HepG2 (cell line): Measurements from ENCODE around the gene SIGLEC6. TPM values are rescaled to one million over a fixed set of nuclear protein-coding genes. Genes with fewer than 3 reads are reported as not detected.

Experiments
- ATAC-seq: fragments of 200-7000 bp; cut with Tn5 transposase; 3 replicates; pipeline ENCODE4 v1.9.1; 2020; ENCODE audit warnings: mild to moderate bottlenecking, moderate library complexity
- BruUV-seq: library from RNA; stranded (reverse); fragments of 400-500 nt; replicated peaks from 2 replicates; lab custom pipeline; 2021; lab: Mats Ljungman, UMichigan
- CTCF ChIA-PET: fragments of 300-600 bp; formaldehyde crosslinking; extraction: SDS; loops from one replicate; lab custom pipeline; 2021; ENCODE audit warnings: low total read pairs, inconsistent platforms, low intra/inter-chr PET ratio; lab: Yijun Ruan, JAX
- POLR2A ChIA-PET: fragments of 350-600 bp; sonication (Branson Sonifier 250); formaldehyde crosslinking; loops from one replicate; lab custom pipeline; 2020; ENCODE audit warnings: antibody characterized with exemption, inconsistent platforms; lab: Yijun Ruan, JAX
- DNase-seq: peaks from one replicate; pipeline ENCODE4 v3.0.0-alpha.2; 2015; ENCODE audit warnings: low spot score
- FAIRE-seq: peaks from 3 replicates; lab custom pipeline; 2011; peaks lifted over from hg19 to GRCh38; lab: Jason Lieb, UNC
- H2AFZ ChIP-seq: one replicate; pipeline ENCODE4 v1.6.1; 2011; ENCODE audit warnings: low read length, inconsistent platforms
- H3K27ac ChIP-seq: fragments of 300-600 bp; 3 replicates; pipeline ENCODE4 v1.8.0; 2011; ENCODE audit warnings: mixed run types, mild to moderate bottlenecking, mixed read lengths, low read length, inconsistent platforms; ENCODE audit not compliant: insufficient read depth; ENCODE audit errors: extremely low read length
- H3K27me3 ChIP-seq, 2 experiments: fragments of 200-600 bp in 1 of 2; 2 replicates in 1 of 2; 3 replicates in 1 of 2; pipeline versions ENCODE4 v1.6.0 to v1.8.0; 2011; ENCODE audit warnings: low read length in 2 of 2, mild to moderate bottlenecking in 2 of 2, moderate library complexity in 2 of 2, inconsistent platforms in 1 of 2; ENCODE audit not compliant: insufficient read depth in 2 of 2, control insufficient read depth in 1 of 2
- H3K36me3 ChIP-seq, 2 experiments: fragments of 200-600 bp in 1 of 2; replicated peaks in 1 of 2; 2 replicates in 1 of 2; 3 replicates in 1 of 2; pipeline versions ENCODE4 v1.5.1 to v1.8.0; 2011; ENCODE audit warnings: low read length in 2 of 2, inconsistent platforms in 1 of 2; ENCODE audit not compliant: insufficient read depth in 2 of 2, control insufficient read depth in 1 of 2
- H3K4me1 ChIP-seq: 2 replicates; pipeline ENCODE4 v1.5.1; 2012; ENCODE audit warnings: low read length, inconsistent platforms; ENCODE audit not compliant: insufficient read depth
- H3K4me2 ChIP-seq: 2 replicates; pipeline ENCODE4 v1.6.0; 2011; ENCODE audit warnings: low read depth, low read length, inconsistent platforms
- H3K4me3 ChIP-seq, 3 experiments: fragments of 200-600 bp in 1 of 3; sonication (generic), shearing (Covaris generic) in 1 of 3; replicated peaks in 1 of 3; 2 replicates each; pipeline ENCODE4 v1.5.1; 2011 to 2016; ENCODE audit warnings: low read length in 3 of 3, inconsistent platforms in 2 of 3, low read depth in 2 of 3, mild to moderate bottlenecking in 2 of 3, control low read depth in 1 of 3, mixed read lengths in 1 of 3; ENCODE audit not compliant: insufficient read depth in 1 of 3
- H3K79me2 ChIP-seq: one replicate; pipeline ENCODE4 v1.6.1; 2011; ENCODE audit warnings: low read length, inconsistent platforms; ENCODE audit not compliant: insufficient read depth
- H3K9ac ChIP-seq: 2 replicates; pipeline ENCODE4 v1.6.0; 2011; ENCODE audit warnings: mild to moderate bottlenecking, low read depth, low read length, inconsistent platforms; ENCODE audit not compliant: insufficient read depth
- H3K9me3 ChIP-seq: 2 replicates; pipeline ENCODE4 v1.5.1; 2012; ENCODE audit warnings: mild to moderate bottlenecking, low read length
- H4K20me1 ChIP-seq: 2 replicates; pipeline ENCODE4 v1.6.0; 2011; ENCODE audit warnings: inconsistent platforms, mild to moderate bottlenecking, low read length, moderate library complexity; ENCODE audit not compliant: insufficient read depth
- AFF4 ChIP-seq: sonication (generic); formaldehyde crosslinking; IDR thresholded peaks from 2 replicates; pipeline ENCODE4 v1.4.0; 2020; ENCODE audit warnings: missing genetic modification reagents
- HDAC2 ChIP-seq: sonication (generic); formaldehyde crosslinking; IDR thresholded peaks from 2 replicates; pipeline ENCODE4 v1.4.0; 2020; ENCODE audit warnings: missing genetic modification reagents
- HHEX ChIP-seq: IDR thresholded peaks from 2 replicates; pipeline ENCODE4 v1.6.1; 2016; ENCODE audit warnings: control low read depth
- MED8 ChIP-seq: sonication (generic); formaldehyde crosslinking; IDR thresholded peaks from 2 replicates; pipeline ENCODE4 v1.8.1; 2023; ENCODE audit warnings: mild to moderate bottlenecking, missing genetic modification reagents; ENCODE audit not compliant: insufficient replicate concordance
- SALL2 ChIP-seq: sonication (generic); formaldehyde crosslinking; IDR thresholded peaks from 2 replicates; pipeline ENCODE4 v1.8.1; 2023; ENCODE audit warnings: mild to moderate bottlenecking, missing genetic modification reagents, inconsistent platforms
- SPEN ChIP-seq: sonication (generic); formaldehyde crosslinking; IDR thresholded peaks from 2 replicates; pipeline ENCODE4 v1.5.1; 2020; ENCODE audit warnings: low read depth, mild to moderate bottlenecking, missing genetic modification reagents
- ZBTB25 ChIP-seq: IDR thresholded peaks from 2 replicates; pipeline ENCODE4 v1.6.1; 2018; ENCODE audit warnings: missing genetic modification reagents
- ZBTB43 ChIP-seq: sonication (generic); formaldehyde crosslinking; conservative IDR thresholded peaks from 2 replicates; pipeline ENCODE4 v1.4.0; 2020; ENCODE audit warnings: missing genetic modification reagents
- ZNF3 ChIP-seq: IDR thresholded peaks from 2 replicates; pipeline ENCODE4 v1.7.0; 2017; ENCODE audit warnings: inconsistent platforms
- ZNF512 ChIP-seq: sonication (generic); formaldehyde crosslinking; IDR thresholded peaks from 2 replicates; pipeline ENCODE4 v1.4.0; 2020; ENCODE audit warnings: mild to moderate bottlenecking, missing genetic modification reagents
- ZNF546 ChIP-seq: sonication (generic); formaldehyde crosslinking; conservative IDR thresholded peaks from 2 replicates; pipeline ENCODE4 v1.8.1; 2023; ENCODE audit warnings: mild to moderate bottlenecking, missing genetic modification reagents
- WGBS: methylation state at CpG from one replicate; pipeline ENCODE4 v1.1.6; 2017; ENCODE audit warnings: low lambda C conversion rate; 5-methylcytosine and 5-hydroxymethylcytosine counted together
- in situ Hi-C: cut with HindIII; loops from 2 replicates; pipeline ENCODE4 v1.10.0; 2017; ENCODE audit warnings: low pct_unique_long_range_greater_than_20kb; ENCODE audit not compliant: extremely low pct_ligation_motif_present
- intact Hi-C: fragments of 100-400 bp; cut with micrococcal nuclease; formaldehyde crosslinking; loops from one replicate; pipeline ENCODE4 v1.10.0; 2022; ENCODE audit not compliant: unreplicated experiment
- polyA plus RNA-seq, 8 experiments: library from polyadenylated mRNA; depleted of rRNA in 3 of 8; stranded (reverse) in 7 of 8; unstranded in 1 of 8; fragments of >200 nt; fragmentation: Illumina TruSeq in 4 of 8; extraction: Trizol in 4 of 8; gene quantifications; 2 replicates each; pipeline versions ENCODE4 v1.2.1 to v1.2.3, GENCODE V29; 2011 to 2016; ENCODE audit warnings: low read depth in 4 of 8, missing spikeins in 1 of 8, mixed read lengths in 1 of 8; ENCODE audit not compliant: insufficient read depth in 1 of 8
- total RNA-seq, 5 experiments: library from RNA; depleted of rRNA; stranded (reverse); fragments of >200 nt; fragmentation: Illumina TruSeq; extraction: Trizol; gene quantifications; 2 replicates each; pipeline ENCODE4 v1.2.3, GENCODE V29; 2016; ENCODE audit warnings: low read depth in 1 of 5

SIGLEC6 gene
- total and polyA plus RNA-seq, 2 of the 13 experiments (the other 11 are each of a cell fraction or from before 2014, with no cell fraction given): not detected

GRCh38 chr19:51539821-51540366 is 8.4 kb upstream of the SIGLEC6 start:
- TF ChIP-seq ZBTB25 (CRISPR knock-in tag): no peak
- no peak for TF ChIP-seq ZNF512
- TF ChIP-seq, all 625 proteins: peak for 0
- H3K27ac ChIP-seq: no peak overlapping the region
- no peaks in the 10 kb centered on the region for H3K9me3 ChIP-seq
- no peaks in the 10 kb centered on the region; a peak in 2 of 5 replicates for H3K27me3 ChIP-seq
- H4K20me1 ChIP-seq: no peaks in the 10 kb centered on the region
- no peaks in the 10 kb centered on the region for H3K79me2 ChIP-seq
- no peaks in the 10 kb centered on the region for H3K4me1 ChIP-seq
- BruUV-seq: no TSS peak
- H3K4me3 ChIP-seq: no peak overlapping the region
- H3K9ac ChIP-seq: no peak overlapping the region
- 14% methylated on average over 4 of the region's 4 CpGs for WGBS
- ChIA-PET CTCF (no interaction called here), POLR2A (no interaction called here)
- no peak overlapping the region for H2AFZ ChIP-seq
- DNase-seq (no peak), ATAC-seq (no peak), FAIRE-seq (no peak)
- in situ Hi-C loops: no loop called here
- no peaks in the 10 kb centered on the region for H3K36me3 ChIP-seq
- no peak overlapping the region for H3K4me2 ChIP-seq
- intact Hi-C loops: no loop called here

- WGBS: 3% methylated on average over 1 of the region's 1 CpG
- in situ Hi-C loops (no loop called here), intact Hi-C loops (no loop called here)
- Histone ChIP-seq H3K27me3 (peaks cover 1 to 5% of the 10 kb centered on the region in 2 experiments; a peak in 3 of 5 replicates), H4K20me1 (no peaks in the 10 kb centered on the region), H3K4me3 (no peak overlapping the region), H3K4me2 (no peak overlapping the region), H3K27ac (no peak overlapping the region), H3K36me3 (no peaks in the 10 kb centered on the region), H3K9me3 (no peaks in the 10 kb centered on the region), H3K9ac (no peak overlapping the region), H3K4me1 (no peaks in the 10 kb centered on the region), H2AFZ (no peak overlapping the region), H3K79me2 (no peaks in the 10 kb centered on the region)
- DNase-seq (no peak), FAIRE-seq (no peak), ATAC-seq (no peak)
- POLR2A ChIA-PET: no interaction called here
- CTCF ChIA-PET: no interaction called here
- no TSS peak for BruUV-seq
- TF ChIP-seq ZBTB43 (CRISPR knock-in tag) (no peak), AFF4 (CRISPR knock-in tag) (no peak), HHEX (CRISPR knock-in tag) (no peak), SALL2 (CRISPR knock-in tag) (no peak), MED8 (CRISPR knock-in tag) (no peak), ZNF546 (CRISPR knock-in tag) (no peak), HDAC2 (CRISPR knock-in tag) (no peak), SPEN (CRISPR knock-in tag) (no peak), ZNF3 (no peak)
Measured at GRCh38 chr19:51535535-51535934, 4.1 kb upstream of the SIGLEC6 start.
